Endothelial cell of umbilical vein (primary cell): ENCODE data around the gene SUV39H2. TPM values are rescaled to one million over a fixed set of nuclear protein-coding genes. Genes with fewer than 3 reads are reported as not detected.

ENCODE experiments used
- BruUV-seq: library from RNA; stranded (reverse); fragments of 400-500 nt; replicated peaks from 2 replicates; lab custom pipeline; 2021; lab: Mats Ljungman, UMichigan
- CTCF ChIA-PET: fragments of 300-600, 350-600 bp; sonication (Branson Sonifier 250); formaldehyde crosslinking; loops from one replicate; lab custom pipeline; 2021; ENCODE audit warnings: antibody characterized with exemption, inconsistent platforms; lab: Charles Lee
- POLR2A ChIA-PET: fragments of 300-600, 350-600 bp; sonication (Branson Sonifier 250); formaldehyde crosslinking; loops from one replicate; lab custom pipeline; 2021; ENCODE audit warnings: antibody characterized with exemption, inconsistent platforms; lab: Charles Lee
- DNase-seq: peaks from one replicate; pipeline ENCODE4 v3.0.0-alpha.2; 2011; ENCODE audit warnings: low read depth, low spot score
- FAIRE-seq: peaks from 2 replicates; lab custom pipeline; 2011; peaks lifted over from hg19 to GRCh38; lab: Jason Lieb, UNC
- H2AFZ ChIP-seq: 2 replicates; pipeline ENCODE4 v1.6.0; 2012; ENCODE audit warnings: low read depth, low read length, control low read depth, inconsistent platforms
- H3K27ac ChIP-seq: 2 replicates; pipeline ENCODE4 v1.5.1; 2011; ENCODE audit warnings: low read depth, mild to moderate bottlenecking, control low read depth, low read length, moderate library complexity; ENCODE audit not compliant: insufficient read depth
- H3K27me3 ChIP-seq, 2 experiments: 2 replicates each; pipeline versions ENCODE4 v1.6.0 to v1.6.1; 2011; ENCODE audit warnings: low read length in 2 of 2, mixed read lengths in 1 of 2; ENCODE audit not compliant: control insufficient read depth in 2 of 2, insufficient read depth in 2 of 2
- H3K36me3 ChIP-seq, 2 experiments: 2 replicates in 1 of 2; 3 replicates in 1 of 2; pipeline ENCODE4 v1.5.1; 2011; ENCODE audit warnings: low read length in 2 of 2, mild to moderate bottlenecking in 1 of 2, moderate library complexity in 1 of 2; ENCODE audit not compliant: control insufficient read depth in 2 of 2, insufficient read depth in 2 of 2; ENCODE audit errors: extremely low read depth in 1 of 2
- H3K4me1 ChIP-seq: 3 replicates; pipeline ENCODE4 v1.5.1; 2011; ENCODE audit warnings: mild to moderate bottlenecking, low read length; ENCODE audit not compliant: control insufficient read depth, insufficient read depth; ENCODE audit errors: extremely low read depth
- H3K4me2 ChIP-seq: 2 replicates; pipeline ENCODE4 v1.6.1; 2011; ENCODE audit warnings: low read length, control low read depth, mixed read lengths; ENCODE audit not compliant: insufficient read depth
- H3K4me3 ChIP-seq, 3 experiments: fragments of 200-600 bp in 1 of 3; sonication (generic), shearing (Covaris generic) in 1 of 3; replicated peaks in 1 of 3; 2 replicates each; pipeline ENCODE4 v1.5.1; 2011 to 2016; ENCODE audit warnings: control low read depth in 3 of 3, low read length in 3 of 3, mild to moderate bottlenecking in 2 of 3, inconsistent platforms in 1 of 3, low read depth in 1 of 3, moderate library complexity in 1 of 3; ENCODE audit not compliant: insufficient read depth in 1 of 3
- H3K79me2 ChIP-seq: 2 replicates; pipeline ENCODE4 v1.6.0; 2012; ENCODE audit warnings: low read length, inconsistent platforms; ENCODE audit not compliant: control insufficient read depth, insufficient read depth
- H3K9ac ChIP-seq: replicated peaks from 2 replicates; pipeline ENCODE3; 2011; ENCODE audit warnings: low read length, control low read depth; ENCODE audit not compliant: insufficient read depth; ENCODE audit errors: extremely low read depth
- H3K9me1 ChIP-seq: replicated peaks from 3 replicates; pipeline ENCODE4 v1.6.0; 2011; ENCODE audit warnings: mild to moderate bottlenecking, low read length; ENCODE audit not compliant: control insufficient read depth, insufficient read depth; ENCODE audit errors: extremely low read depth
- H3K9me3 ChIP-seq: replicated peaks from 2 replicates; pipeline ENCODE4 v1.5.1; 2012; ENCODE audit warnings: low read length, inconsistent platforms; ENCODE audit not compliant: control insufficient read depth, insufficient read depth
- H4K20me1 ChIP-seq: replicated peaks from 2 replicates; pipeline ENCODE3; 2011; ENCODE audit warnings: mild to moderate bottlenecking, low read length; ENCODE audit not compliant: control insufficient read depth, insufficient read depth; ENCODE audit errors: extremely low read depth
- CTCF ChIP-seq, 2 donors: IDR thresholded peaks; 1 replicate in 1 of 2; 2 replicates in 1 of 2; pipeline ENCODE4 v1.5.1; 2011; ENCODE audit warnings: low read length in 2 of 2, mild to moderate bottlenecking in 2 of 2, moderate library complexity in 2 of 2, control low read depth in 1 of 2, inconsistent platforms in 1 of 2, low read depth in 1 of 2; ENCODE audit not compliant: insufficient read depth in 1 of 2; ENCODE audit errors: extremely low read depth in 1 of 2
- EZH2 ChIP-seq: IDR thresholded peaks from 2 replicates; pipeline ENCODE4 v1.6.1; 2012; ENCODE audit warnings: borderline replicate concordance, low read depth, mild to moderate bottlenecking, moderate library complexity, low read length, inconsistent platforms; ENCODE audit not compliant: severe bottlenecking
- FOS ChIP-seq: IDR thresholded peaks from 2 replicates; pipeline ENCODE4 v1.6.1; 2011; ENCODE audit warnings: mild to moderate bottlenecking, low read length, moderate library complexity, borderline replicate concordance; ENCODE audit not compliant: insufficient read depth
- GATA2 ChIP-seq: IDR thresholded peaks from 2 replicates; pipeline ENCODE4 v1.7.0; 2011; ENCODE audit warnings: low read depth, mild to moderate bottlenecking, moderate library complexity, mixed read lengths, low read length; ENCODE audit not compliant: insufficient read length, insufficient read depth
- JUN ChIP-seq: IDR thresholded peaks from 2 replicates; pipeline ENCODE4 v1.6.1; 2011; ENCODE audit warnings: borderline replicate concordance, low read depth; ENCODE audit not compliant: insufficient read length, insufficient read depth
- POLR2A ChIP-seq: IDR thresholded peaks from 2 replicates; pipeline ENCODE4 v1.6.1; 2012; ENCODE audit warnings: low read depth, mild to moderate bottlenecking, control low read depth, low read length
- POLR2AphosphoS5 ChIP-seq: IDR thresholded peaks from 2 replicates; pipeline ENCODE4 v1.6.1; 2012; ENCODE audit warnings: low read depth, mild to moderate bottlenecking, control low read depth, low read length, moderate library complexity; ENCODE audit not compliant: insufficient read depth
- dilution Hi-C: fragments of 300-500 bp; cut with MboI; formaldehyde crosslinking; loops from one replicate; pipeline ENCODE4 v1.15.0; 2019; ENCODE audit warnings: low sequenced_read_pairs; ENCODE audit not compliant: extremely low pct_ligation_motif_present
- intact Hi-C: fragments of 100-400 bp; cut with micrococcal nuclease; formaldehyde crosslinking; loops from one replicate; pipeline ENCODE4 v1.10.0; 2022
- polyA plus RNA-seq, 4 experiments: library from polyadenylated mRNA; depleted of rRNA in 3 of 4; stranded (reverse) in 3 of 4; unstranded in 1 of 4; fragments of >200 nt; gene quantifications; 2 replicates each; pipeline versions ENCODE4 v1.2.1 to v1.2.3, GENCODE V29; 2011 to 2012; ENCODE audit warnings: missing spikeins in 1 of 4
- total RNA-seq: library from RNA; stranded (reverse); gene quantifications from 2 replicates; pipeline ENCODE4 v1.2.3, GENCODE V29; 2021

Gene SUV39H2
- total and polyA plus RNA-seq, 2 donors (not counting 3 experiments of a cell fraction or from before 2014, with no cell fraction given): 5.7 to 29.9 TPM

GRCh38 chr10:14833106-14833505 lies 45.6 kb upstream of the SUV39H2 start:
- ChIA-PET POLR2A (no interaction called here), CTCF (interaction anchor here (0.6 kb wide), 1 partner anchor 10 kb away, joined by 3 read pairs; no protein-coding TSS in a partner anchor)
- Histone ChIP-seq H3K4me2 (no peak overlapping the region), H3K27ac (no peak overlapping the region), H3K27me3 (no peaks in the 10 kb centered on the region), H3K4me1 (peaks cover 7% of the 10 kb centered on the region), H3K79me2 (no peaks in the 10 kb centered on the region), H3K9me3 (no peaks in the 10 kb centered on the region), H3K9ac (no peak overlapping the region), H2AFZ (no peak overlapping the region), H4K20me1 (no peaks in the 10 kb centered on the region), H3K36me3 (no peaks in the 10 kb centered on the region), H3K4me3 (no peak overlapping the region), H3K9me1 (no peaks in the 10 kb centered on the region)
- no TSS peak for BruUV-seq
- DNase-seq: no peak
- no peak for TF ChIP-seq JUN
- no peak for TF ChIP-seq POLR2A
- TF ChIP-seq GATA2: no peak
- no peak for TF ChIP-seq FOS
- no peak for TF ChIP-seq POLR2AphosphoS5
- no peak for TF ChIP-seq CTCF (IDR thresholded peaks at IDR 0.05; ENCODE audit: extremely low read depth in 1 of 2, insufficient read depth in 1 of 2, low read depth in 1 of 2, low read length in 2 of 2)
- TF ChIP-seq EZH2: no peak
- dilution Hi-C loops: no loop called here
- intact Hi-C loops: no loop called here
- FAIRE-seq: no peak
